ENCODE results near the gene TMEM270. TPM values are rescaled to one million over a fixed set of nuclear protein-coding genes. Genes with fewer than 3 reads are reported as not detected.

Gene TMEM270
- polyA plus RNA-seq, 3 donors: not detected

DNA sequence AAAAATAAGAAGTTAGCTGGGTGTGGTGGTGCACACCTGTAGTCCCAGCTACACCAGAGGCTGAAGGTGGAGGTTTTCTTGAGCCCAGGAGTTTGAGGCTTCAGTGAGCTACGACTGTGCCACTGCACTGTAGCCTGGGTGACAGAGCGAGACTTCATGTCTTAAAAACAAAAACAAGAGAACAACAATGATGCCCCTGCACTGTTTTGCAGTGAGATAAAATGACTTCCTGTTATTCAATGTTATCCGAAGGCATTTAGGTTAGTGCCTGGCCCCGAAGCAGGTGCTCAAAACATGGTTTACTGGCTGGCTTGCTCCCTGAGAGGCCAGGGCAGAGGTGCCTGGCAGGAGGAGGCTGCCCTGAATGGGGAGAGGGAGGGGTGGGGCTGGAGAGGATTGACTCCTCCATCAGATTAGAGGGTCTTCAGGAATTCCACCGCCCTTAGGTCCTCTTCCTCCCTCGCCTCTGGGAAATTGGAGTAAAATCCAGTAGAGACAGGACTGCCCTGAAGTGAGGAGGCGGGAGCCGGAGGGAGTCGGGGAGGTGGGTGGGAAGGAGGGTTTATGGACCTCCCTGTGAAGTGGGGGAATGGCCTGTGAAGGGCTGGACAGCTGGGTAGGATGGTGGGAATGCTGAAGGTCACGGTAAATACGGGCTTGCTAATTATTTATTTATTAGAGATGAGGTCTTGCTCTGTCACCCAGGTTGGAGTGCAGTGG, 36.9 kb upstream of the TMEM270 start:
- H4K20me1 ChIP-seq (ENCODE audit: insufficient read depth, low read length): no peaks in the 10 kb centered on the region
- WGBS (ENCODE audit: insufficient coverage): 92% methylated on average over 11 of the region's 11 CpGs
- H3K4me1 Mint-ChIP-seq: peaks cover 32% of the 10 kb centered on the region
- H3K4me3 ChIP-seq (replicated peaks in 1 of 3; ENCODE audit: low read depth in 2 of 3, low read length in 3 of 3): no peak overlapping the region
- TF ChIP-seq, protein P1, sequence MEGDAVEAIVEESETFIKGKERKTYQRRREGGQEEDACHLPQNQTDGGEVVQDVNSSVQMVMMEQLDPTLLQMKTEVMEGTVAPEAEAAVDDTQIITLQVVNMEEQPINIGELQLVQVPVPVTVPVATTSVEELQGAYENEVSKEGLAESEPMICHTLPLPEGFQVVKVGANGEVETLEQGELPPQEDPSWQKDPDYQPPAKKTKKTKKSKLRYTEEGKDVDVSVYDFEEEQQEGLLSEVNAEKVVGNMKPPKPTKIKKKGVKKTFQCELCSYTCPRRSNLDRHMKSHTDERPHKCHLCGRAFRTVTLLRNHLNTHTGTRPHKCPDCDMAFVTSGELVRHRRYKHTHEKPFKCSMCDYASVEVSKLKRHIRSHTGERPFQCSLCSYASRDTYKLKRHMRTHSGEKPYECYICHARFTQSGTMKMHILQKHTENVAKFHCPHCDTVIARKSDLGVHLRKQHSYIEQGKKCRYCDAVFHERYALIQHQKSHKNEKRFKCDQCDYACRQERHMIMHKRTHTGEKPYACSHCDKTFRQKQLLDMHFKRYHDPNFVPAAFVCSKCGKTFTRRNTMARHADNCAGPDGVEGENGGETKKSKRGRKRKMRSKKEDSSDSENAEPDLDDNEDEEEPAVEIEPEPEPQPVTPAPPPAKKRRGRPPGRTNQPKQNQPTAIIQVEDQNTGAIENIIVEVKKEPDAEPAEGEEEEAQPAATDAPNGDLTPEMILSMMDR (IDR thresholded peaks at IDR 0.05): no peak
- peaks cover 26 to 39% (median 27%) of the 10 kb centered on the region in 3 donors for H3K27me3 Mint-ChIP-seq (ENCODE audit: low read depth in 3 of 3)
- no peak overlapping the region for H3K4me2 ChIP-seq (replicated peaks; ENCODE audit: extremely low read depth, low read length, poor library complexity, severe bottlenecking)
- H3K27me3 ChIP-seq (ENCODE audit: control insufficient read depth in 2 of 2, insufficient read depth in 2 of 2, low read length in 2 of 2): peaks cover 0 to 4% of the 10 kb centered on the region in 2 donors
- no peaks in the 10 kb centered on the region for H3K9me3 ChIP-seq (replicated peaks in 1 of 2; ENCODE audit: control insufficient read depth in 1 of 2, insufficient read depth in 1 of 2, low read length in 2 of 2)
- H3K79me2 ChIP-seq (ENCODE audit: insufficient read depth, low read length): no peaks in the 10 kb centered on the region
- peaks cover 0 to 2% of the 10 kb centered on the region in 2 donors for H3K36me3 Mint-ChIP-seq
- no peaks in the 10 kb centered on the region for H3K36me3 ChIP-seq (replicated peaks in 1 of 2; ENCODE audit: control insufficient read depth in 1 of 2, insufficient read depth in 2 of 2, low read length in 2 of 2)
- H3K9me3 Mint-ChIP-seq: no peaks in the 10 kb centered on the region
- H2AFZ ChIP-seq (ENCODE audit: insufficient read depth, low read depth, low read length, poor library complexity, severe bottlenecking): no peak overlapping the region
- H3K27ac ChIP-seq (ENCODE audit: low read depth in 1 of 2, low read length in 2 of 2): no peak overlapping the region
- no peak overlapping the region for H3K27ac Mint-ChIP-seq
- DNase-seq: no peak
- intact Hi-C loops (cut with micrococcal nuclease): loop anchor here in 1 of 2 donors (10.0 kb wide), 1 partner anchor 49 kb away; the partner anchor contains the start of gene CLDN3
- H3K9ac ChIP-seq (ENCODE audit: insufficient read depth, low read length, poor library complexity, severe bottlenecking): no peak overlapping the region
- no peak overlapping the region for H3K4me3 Mint-ChIP-seq
- peaks cover 30 to 34% of the 10 kb centered on the region in 2 donors for H3K4me1 ChIP-seq (ENCODE audit: control insufficient read depth in 1 of 2, insufficient read depth in 2 of 2, low read length in 2 of 2)

DNA sequence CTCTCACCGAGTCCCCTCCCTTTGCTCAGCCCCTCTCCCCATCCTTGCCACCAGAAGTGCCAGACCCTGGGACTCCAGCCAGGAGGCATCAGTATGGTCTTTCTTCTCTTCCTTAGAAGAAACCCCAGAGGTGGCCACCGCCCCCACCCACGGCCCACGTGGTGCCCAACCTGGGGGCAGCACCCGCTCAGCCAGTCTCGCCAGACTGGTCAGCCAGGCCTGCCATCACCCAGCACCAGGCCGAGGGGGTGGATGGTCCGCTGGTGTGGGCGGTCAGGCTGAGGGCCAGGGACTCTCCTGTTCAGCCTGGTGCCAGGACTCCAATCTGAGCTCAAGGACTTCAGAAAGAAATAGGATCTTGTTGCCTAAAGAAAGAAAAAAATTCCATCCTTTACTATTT, 36.0 kb upstream of the TMEM270 start:
- TF ChIP-seq, protein P1 (IDR thresholded peaks at IDR 0.05): no peak
- no peaks in the 10 kb centered on the region for H3K9me3 Mint-ChIP-seq
- DNase-seq: no peak

More for the DNA sequence above, 36.0 kb upstream of the TMEM270 start:
- H2AFZ ChIP-seq (ENCODE audit: insufficient read depth, low read depth, low read length, poor library complexity, severe bottlenecking): no peak overlapping the region
- Mint-ChIP-seq H3K27me3 (ENCODE audit: low read depth in 3 of 3) (peaks cover 31 to 47% (median 33%) of the 10 kb centered on the region in 3 donors), H3K27ac (no peak overlapping the region), H3K4me3 (peak overlapping the region; percentile 45 to 48), H3K36me3 (peaks cover 0 to 2% of the 10 kb centered on the region in 2 donors), H3K4me1 (peaks cover 33% of the 10 kb centered on the region)
- intact Hi-C loops (cut with micrococcal nuclease): loop anchor here in 1 of 2 donors (5.0 to 10.0 kb wide), 2 partner anchors 37 to 50 kb away; partner anchors contain the start of genes CLDN3 and TMEM270
- no peaks in the 10 kb centered on the region for H3K36me3 ChIP-seq (replicated peaks in 1 of 2; ENCODE audit: control insufficient read depth in 1 of 2, insufficient read depth in 2 of 2, low read length in 2 of 2)
- no peak overlapping the region for H3K9ac ChIP-seq (ENCODE audit: insufficient read depth, low read length, poor library complexity, severe bottlenecking)
- no peaks in the 10 kb centered on the region for H3K9me3 ChIP-seq (replicated peaks in 1 of 2; ENCODE audit: control insufficient read depth in 1 of 2, insufficient read depth in 1 of 2, low read length in 2 of 2)
- peaks cover 0 to 12% of the 10 kb centered on the region in 2 donors for H3K27me3 ChIP-seq (ENCODE audit: control insufficient read depth in 2 of 2, insufficient read depth in 2 of 2, low read length in 2 of 2)
- WGBS (ENCODE audit: insufficient coverage): 92% methylated on average over 9 of the region's 9 CpGs
- no peak overlapping the region for H3K4me3 ChIP-seq (replicated peaks in 1 of 3; ENCODE audit: low read depth in 2 of 3, low read length in 3 of 3)
- no peaks in the 10 kb centered on the region for H3K79me2 ChIP-seq (ENCODE audit: insufficient read depth, low read length)
- no peak overlapping the region for H3K4me2 ChIP-seq (replicated peaks; ENCODE audit: extremely low read depth, low read length, poor library complexity, severe bottlenecking)
- H3K4me1 ChIP-seq (ENCODE audit: control insufficient read depth in 1 of 2, insufficient read depth in 2 of 2, low read length in 2 of 2): peaks cover 30 to 34% of the 10 kb centered on the region in 2 donors
- no peaks in the 10 kb centered on the region for H4K20me1 ChIP-seq (ENCODE audit: insufficient read depth, low read length)
- no peak overlapping the region for H3K27ac ChIP-seq (ENCODE audit: low read depth in 1 of 2, low read length in 2 of 2)

All from CD14-positive monocyte (primary cell).